GM18951 (cell line): Measurements from ENCODE around the gene CNTNAP5.

Source experiments
- POLR2A ChIP-seq: IDR thresholded peaks from 4 replicates; pipeline ENCODE4 v1.6.1; 2011; ENCODE audit warnings: mild to moderate bottlenecking; ENCODE audit not compliant: insufficient read length, insufficient read depth; ENCODE audit errors: extremely low read depth
- in situ Hi-C: fragments of 300-500 bp; cut with MboI; formaldehyde crosslinking; loops from one replicate; pipeline ENCODE4 v1.12.0; 2022; ENCODE audit warnings: low sequenced_read_pairs, mixed read lengths, inconsistent platforms; ENCODE audit not compliant: unreplicated experiment

Gene CNTNAP5

DNA sequence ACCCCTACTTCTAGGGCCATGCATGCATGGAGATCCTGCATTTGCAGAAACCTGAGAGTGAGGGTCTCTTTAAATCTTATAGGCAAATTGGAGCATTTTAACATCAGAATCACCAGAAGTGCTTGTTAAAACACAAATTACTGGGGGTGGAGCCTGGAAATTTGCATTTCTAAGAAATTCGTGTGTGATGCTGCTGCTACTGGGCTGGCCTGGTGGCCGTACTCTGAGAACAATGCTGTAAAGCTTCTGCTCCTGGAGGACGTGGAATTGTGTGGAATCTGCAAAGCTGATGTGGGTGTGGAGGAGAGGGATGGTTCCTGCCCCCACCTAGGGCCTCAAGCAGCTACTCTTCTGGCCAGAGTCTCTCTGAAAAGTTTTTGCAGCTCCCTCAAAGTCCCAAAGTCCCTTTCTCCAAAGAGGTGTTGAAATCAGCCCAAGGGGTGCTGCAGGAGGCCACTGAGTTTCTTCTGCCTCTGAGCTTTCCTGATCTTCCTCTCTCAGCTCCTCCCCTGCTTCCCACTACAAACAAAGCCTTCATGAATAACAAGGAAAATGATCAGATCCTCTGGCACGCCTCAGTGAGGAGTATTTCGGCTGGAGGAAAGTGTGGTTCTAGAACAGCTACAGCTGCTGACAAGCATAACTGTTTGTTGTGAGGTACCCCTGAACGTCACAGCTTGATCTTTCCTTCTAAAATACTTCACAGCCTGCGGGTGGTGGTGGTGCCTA, 508.3 kb downstream of the CNTNAP5 start:
- in situ Hi-C loops, result no loop called here

GRCh38 chr2:124534028-124534427, 508.9 kb downstream of the CNTNAP5 start:
- no peak for TF ChIP-seq POLR2A
- in situ Hi-C loops, result no loop called here

More for the DNA sequence above, 508.3 kb downstream of the CNTNAP5 start:
- TF ChIP-seq POLR2A, result no peak

DNA sequence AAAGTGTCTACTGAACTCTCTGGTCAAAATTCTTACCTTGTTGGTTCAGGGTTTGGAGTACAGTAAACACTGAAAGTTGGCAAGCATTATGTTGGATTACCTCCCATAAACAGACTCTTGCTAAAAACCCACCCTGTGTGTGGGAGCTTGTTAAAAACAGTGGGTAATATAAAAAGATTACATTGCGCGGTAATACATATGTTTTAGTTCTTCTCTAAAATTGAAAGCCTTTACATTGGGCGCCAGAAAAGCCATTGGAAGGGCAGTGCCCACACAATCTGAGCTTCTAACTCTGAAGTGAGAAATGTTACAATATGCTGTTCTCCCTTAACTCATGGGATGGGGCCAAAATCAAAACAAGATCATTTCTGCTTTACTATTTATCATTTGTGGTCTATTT, 510.7 kb downstream of the CNTNAP5 start:
- no peak for TF ChIP-seq POLR2A
- in situ Hi-C loops, result no loop called here

DNA sequence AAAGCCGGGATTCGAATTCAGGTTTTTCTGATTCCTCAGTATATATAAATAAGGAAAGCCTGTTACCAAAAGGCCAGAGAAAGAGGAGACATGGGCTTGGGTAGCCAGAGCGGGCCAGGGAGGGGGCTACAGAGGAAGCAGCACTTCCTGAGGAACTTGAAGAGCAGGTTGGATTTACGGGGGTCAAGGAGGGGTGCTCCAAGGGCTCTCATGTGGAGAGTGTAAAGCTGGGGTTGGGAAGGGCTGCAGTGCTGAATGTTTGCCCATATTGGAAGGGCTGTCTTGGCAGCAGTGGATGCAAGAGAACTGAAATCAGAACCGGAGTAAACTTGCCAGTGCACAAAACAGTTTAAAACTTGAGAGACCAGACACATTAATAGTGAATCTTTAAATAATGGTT, 511.5 kb downstream of the CNTNAP5 start:
- no peak for TF ChIP-seq POLR2A
- in situ Hi-C loops, result no loop called here

DNA sequence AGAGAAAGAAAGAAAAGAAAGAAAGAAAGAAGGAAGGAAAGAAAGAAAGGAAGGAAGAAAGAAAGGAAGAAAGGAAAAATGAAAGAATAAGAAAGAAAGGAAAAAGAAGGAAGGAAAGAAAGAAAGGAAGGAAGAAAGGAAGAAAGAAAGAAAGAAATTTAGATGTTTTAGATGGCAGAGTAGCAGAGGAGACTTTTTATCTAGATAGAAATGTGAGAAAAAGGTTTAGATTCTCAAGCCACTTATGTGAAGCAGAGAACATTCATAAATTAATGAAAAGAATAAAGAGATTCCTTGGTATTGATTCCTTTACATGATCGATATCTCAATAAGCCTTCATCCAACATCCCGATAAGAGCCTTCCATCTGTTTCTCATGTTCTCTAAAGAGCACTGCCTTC, 513.5 kb downstream of the CNTNAP5 start:
- in situ Hi-C loops, result no loop called here

DNA sequence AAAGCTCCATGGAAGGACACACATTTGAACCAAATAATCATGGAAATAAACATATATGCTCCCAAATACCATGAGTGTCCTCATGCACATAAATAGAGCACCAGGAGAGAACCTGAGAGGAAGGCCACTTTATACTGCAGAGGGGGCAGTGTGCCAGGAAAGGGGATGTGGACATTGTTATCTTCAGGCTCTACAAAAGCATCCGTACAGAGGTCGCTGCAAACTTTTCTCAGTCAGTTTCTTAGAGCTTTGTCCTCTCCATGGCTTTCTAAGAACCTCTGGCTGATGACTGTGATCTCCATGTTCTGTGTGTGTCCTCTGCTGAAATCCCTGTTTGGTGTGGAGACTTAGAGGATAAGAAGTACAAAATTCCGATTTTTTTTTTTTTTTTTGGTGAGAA, 515.7 kb downstream of the CNTNAP5 start:
- TF ChIP-seq POLR2A, result no peak
- in situ Hi-C loops, result no loop called here

More for the DNA sequence above, 513.5 kb downstream of the CNTNAP5 start:
- TF ChIP-seq POLR2A, result no peak

GRCh38 chr2:124542932-124543640, 518.0 kb downstream of the CNTNAP5 start:
- TF ChIP-seq POLR2A, result no peak

DNA sequence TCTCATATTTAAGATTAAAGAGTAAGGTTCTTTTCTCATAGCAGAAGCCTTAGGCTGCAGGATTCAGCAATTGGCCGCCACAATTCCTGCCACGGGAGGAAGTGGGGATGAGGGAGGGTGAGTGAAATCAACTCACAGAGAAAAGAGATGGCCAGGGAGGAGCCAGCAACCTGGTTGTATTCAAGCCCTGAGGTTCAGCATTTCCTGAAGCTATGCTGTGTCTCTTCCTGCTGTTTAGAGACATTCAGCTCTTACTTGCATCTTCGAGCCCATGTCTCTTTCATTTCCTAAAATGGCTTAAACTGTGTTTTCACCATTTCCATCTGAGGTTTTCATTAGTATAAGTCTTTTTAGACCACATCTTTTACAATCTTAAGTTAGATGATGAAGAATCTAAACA, 522.6 kb downstream of the CNTNAP5 start:
- in situ Hi-C loops, result no loop called here
- TF ChIP-seq POLR2A, result no peak

More at GRCh38 chr2:124542932-124543640, 518.0 kb downstream of the CNTNAP5 start:
- in situ Hi-C loops, result no loop called here

GRCh38 chr2:124558277-124558905, 533.3 kb downstream of the CNTNAP5 start:
- no peak for TF ChIP-seq POLR2A
- in situ Hi-C loops, result no loop called here

DNA sequence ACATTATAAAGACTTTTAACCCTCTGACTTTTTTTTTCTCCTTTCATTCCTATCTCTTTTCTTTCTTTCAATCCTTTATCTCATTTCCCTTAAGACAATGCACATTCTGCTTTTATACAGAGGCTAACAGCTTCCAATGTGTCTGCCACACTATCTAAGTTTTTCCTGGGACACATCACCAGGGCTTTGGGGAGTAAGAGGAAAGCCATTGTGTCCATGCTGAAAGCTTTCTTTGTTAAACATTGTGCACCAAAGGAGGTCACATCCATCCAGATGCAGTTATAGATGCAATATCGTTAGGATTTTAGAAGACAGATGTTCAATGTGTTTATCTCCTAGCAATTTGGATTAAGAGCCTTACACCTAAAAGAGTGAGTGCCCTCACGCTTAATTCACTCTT, 534.1 kb downstream of the CNTNAP5 start:
- TF ChIP-seq POLR2A, result no peak
- in situ Hi-C loops, result no loop called here

DNA sequence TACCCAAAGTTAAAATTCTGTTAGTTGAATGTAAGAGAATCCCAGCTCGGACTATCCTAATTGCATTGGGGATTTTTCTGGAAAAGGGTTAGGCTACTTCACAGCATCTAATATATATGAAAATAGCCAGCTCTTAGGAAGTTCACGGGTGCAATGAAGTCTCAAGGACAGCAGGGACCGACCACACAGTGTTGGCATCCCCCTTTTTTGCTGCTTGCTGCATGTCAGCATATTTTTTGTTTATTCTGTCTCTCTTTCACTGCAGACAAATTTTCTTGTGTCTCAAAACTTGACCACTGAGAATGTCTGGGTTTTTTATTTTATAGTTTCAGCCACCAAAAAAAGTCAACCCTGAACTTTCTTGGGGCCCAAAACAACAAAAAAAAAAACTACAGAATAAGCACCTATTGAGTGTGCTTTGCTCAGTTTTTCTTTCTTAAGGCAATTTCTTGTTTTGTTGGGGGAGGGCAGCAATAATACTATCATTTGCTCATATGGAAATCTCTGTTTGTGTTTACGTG, 535.6 kb downstream of the CNTNAP5 start:
- in situ Hi-C loops, result no loop called here
- no peak for TF ChIP-seq POLR2A

DNA sequence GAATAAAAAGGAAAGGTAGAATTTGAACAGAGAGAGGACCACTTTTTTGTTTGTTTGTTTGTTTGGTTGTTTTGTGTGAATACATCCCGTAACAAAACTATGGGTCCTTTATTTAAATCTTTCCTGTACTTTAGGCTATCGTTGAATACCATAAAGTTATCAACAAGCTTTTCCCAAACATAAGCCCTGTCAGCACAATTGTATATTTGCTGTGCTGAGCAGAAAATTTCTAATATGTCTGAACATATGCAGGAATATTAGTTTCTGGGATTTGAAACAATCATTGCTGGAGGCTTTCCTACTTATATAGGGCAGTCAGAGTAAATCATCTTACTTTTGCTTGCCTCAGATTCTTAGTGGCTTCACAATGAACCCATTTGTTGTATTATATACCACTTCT, 536.4 kb downstream of the CNTNAP5 start:
- no peak for TF ChIP-seq POLR2A
- in situ Hi-C loops, result no loop called here

- in situ Hi-C loops, result no loop called here
Measured at GRCh38 chr2:124563426-124563825, 538.3 kb downstream of the CNTNAP5 start.

More at GRCh38 chr2:124563426-124563825, 538.3 kb downstream of the CNTNAP5 start:
- no peak for TF ChIP-seq POLR2A
